ENCODE data around the gene AUNIP. TPM values are rescaled to one million over a fixed set of nuclear protein-coding genes. Genes with fewer than 3 reads are reported as not detected.

Gene AUNIP
- total RNA-seq, 1 experiment from 2014 or later, result 12.1 TPM

- intact Hi-C loops (cut with micrococcal nuclease), result no loop called here
- no peak for TF ChIP-seq ELF1 (IDR thresholded peaks at IDR 0.05; ENCODE audit: borderline replicate concordance, low read depth)
- TF ChIP-seq CTCF (IDR thresholded peaks at IDR 0.05 in 2 of 3, conservative IDR thresholded peaks at IDR 0.05 in 1 of 3; ENCODE audit: borderline replicate concordance in 1 of 3, insufficient read depth in 1 of 3, low read depth in 2 of 3, low read length in 2 of 3), result no peak
- TF ChIP-seq FOSL1 (IDR thresholded peaks at IDR 0.05; ENCODE audit: low read depth), result no peak
- TF ChIP-seq MAX (IDR thresholded peaks at IDR 0.05), result no peak
- TF ChIP-seq JUND (IDR thresholded peaks at IDR 0.05), result no peak
- TF ChIP-seq ATF3 (IDR thresholded peaks at IDR 0.05), result no peak
- no peak for TF ChIP-seq SRF (IDR thresholded peaks at IDR 0.05; ENCODE audit: low read depth)
- no peak for TF ChIP-seq SIN3A (IDR thresholded peaks at IDR 0.05; ENCODE audit: low read depth)
- no peak for TF ChIP-seq EZH2 (IDR thresholded peaks at IDR 0.05)
- no peak for TF ChIP-seq ZNF274 (IDR thresholded peaks at IDR 0.05; ENCODE audit: low read depth, low read length)
- DNase-seq (ENCODE audit: low read depth, low spot score) (no peak), ATAC-seq (no peak)
- H3K27ac ChIP-seq (ENCODE audit: low read depth, low read length), result no peak overlapping the region
- H3K9me2 ChIP-seq (ENCODE audit: insufficient read depth), result no peaks in the 10 kb centered on the region
- H3K4me3 ChIP-seq (replicated peaks in 1 of 2; ENCODE audit: low read depth in 1 of 2, low read length in 2 of 2), result no peak overlapping the region
- CTCF ChIA-PET, result no interaction called here
- no peaks in the 10 kb centered on the region for H3K27me3 ChIP-seq (ENCODE audit: insufficient read depth, low read length)
- H3K4me2 ChIP-seq (ENCODE audit: low read length), result no peak overlapping the region
- POLR2A ChIA-PET, result no interaction called here
- RAD21 ChIA-PET (ENCODE audit: low non-redundant PET in 1 of 2, low total read pairs in 2 of 2, uncharacterized antibody in 2 of 2, unreplicated experiment in 2 of 2), result no interaction called here
- H3K36me3 ChIP-seq (ENCODE audit: control insufficient read depth in 1 of 2, insufficient read depth in 2 of 2, low read length in 2 of 2), result peaks cover 46 to 50% of the 10 kb centered on the region in 2 experiments
- H2AFZ ChIP-seq (ENCODE audit: low read depth, low read length, poor library complexity, severe bottlenecking), result no peak overlapping the region
- H3K9ac ChIP-seq (ENCODE audit: low read length), result no peak overlapping the region
- no peaks in the 10 kb centered on the region for H3K9me3 ChIP-seq (ENCODE audit: control insufficient read depth in 1 of 2, insufficient read depth in 1 of 2, low read depth in 1 of 2, low read length in 2 of 2)
- H3K79me2 ChIP-seq (ENCODE audit: insufficient read depth, low read length), result peaks cover 30% of the 10 kb centered on the region
- no peaks in the 10 kb centered on the region for H3K4me1 ChIP-seq (ENCODE audit: control insufficient read depth in 1 of 2, insufficient read depth in 2 of 2, low read length in 2 of 2)
- BruUV-seq (replicated peaks), result no TSS peak
- no peaks in the 10 kb centered on the region; the same call in 1 of the 2 replicates for H4K20me1 ChIP-seq (ENCODE audit: insufficient read depth)
Observed at GRCh38 chr1:25829046-25829445, 30.2 kb downstream of the AUNIP start.

Data from HCT116 (cell line).